SK-N-SH (cell line): Measurements from ENCODE around the gene DCAF8. TPM values are rescaled to one million over a fixed set of nuclear protein-coding genes. Genes with fewer than 3 reads are reported as not detected.

ENCODE experiments used
- CTCF ChIA-PET: fragments of 300-600, 350-600 bp; formaldehyde crosslinking; extraction: SDS; loops from one replicate; lab custom pipeline; 2021; lab: Yijun Ruan, JAX
- POLR2A ChIA-PET: fragments of 350-600 bp; sonication (Branson Sonifier 250); formaldehyde crosslinking; extraction: SDS; loops from one replicate; lab custom pipeline; 2020; ENCODE audit warnings: antibody characterized with exemption, inconsistent platforms; lab: Yijun Ruan, JAX
- DNase-seq: peaks from one replicate; pipeline ENCODE4 v3.0.0; 2012
- H2AFZ ChIP-seq: fragments of 200-600 bp; sonication (generic); 2 replicates; pipeline ENCODE4 v1.8.1; 2016; ENCODE audit warnings: antibody characterized with exemption, mild to moderate bottlenecking, low read depth
- H3F3A ChIP-seq: fragments of 200-600 bp; sonication (generic); replicated peaks from 2 replicates; pipeline ENCODE3; 2016; ENCODE audit warnings: antibody characterized with exemption, mild to moderate bottlenecking; ENCODE audit not compliant: insufficient read depth
- H3K27ac ChIP-seq, 2 experiments: fragments of 200-500 bp in 1 of 2; fragments of 200-600 bp in 1 of 2; sonication (Bioruptor generic) in 1 of 2; sonication (generic), shearing (Covaris generic) in 1 of 2; 2 replicates each; pipeline versions ENCODE4 v1.5.1 to v1.6.1; 2014 to 2016; ENCODE audit warnings: low read depth in 2 of 2, inconsistent platforms in 1 of 2, low read length in 1 of 2, mild to moderate bottlenecking in 1 of 2, mixed read lengths in 1 of 2
- H3K27me3 ChIP-seq: fragments of 200-600 bp; sonication (generic), shearing (Covaris generic); 2 replicates; pipeline ENCODE4 v1.6.1; 2016; ENCODE audit warnings: mixed run types; ENCODE audit not compliant: insufficient read depth
- H3K36me3 ChIP-seq, 2 experiments: fragments of 200-500 bp in 1 of 2; fragments of 200-600 bp in 1 of 2; sonication (Bioruptor generic) in 1 of 2; sonication (generic) in 1 of 2; replicated peaks in 1 of 2; 2 replicates each; pipeline versions ENCODE3 to v1.5.1; 2014 to 2016; ENCODE audit warnings: low read length in 1 of 2, mild to moderate bottlenecking in 1 of 2; ENCODE audit not compliant: insufficient read depth in 2 of 2, control insufficient read depth in 1 of 2
- H3K4me1 ChIP-seq, 2 experiments: fragments of 200-500 bp in 1 of 2; fragments of 200-600 bp in 1 of 2; sonication (Bioruptor generic) in 1 of 2; sonication (generic), shearing (Covaris generic) in 1 of 2; 2 replicates each; pipeline versions ENCODE4 v1.5.1 to v1.6.1; 2014 to 2016; ENCODE audit warnings: low read depth in 1 of 2, low read length in 1 of 2, mixed run types in 1 of 2; ENCODE audit not compliant: insufficient read depth in 2 of 2, control insufficient read depth in 1 of 2
- H3K4me2 ChIP-seq: fragments of 200-600 bp; sonication (generic), shearing (Covaris generic); 2 replicates; pipeline ENCODE4 v1.6.1; 2017; ENCODE audit warnings: mixed run types
- H3K4me3 ChIP-seq, 2 experiments: fragments of 200-500 bp in 1 of 2; fragments of 200-600 bp in 1 of 2; sonication (Bioruptor generic) in 1 of 2; sonication (generic), shearing (Covaris generic) in 1 of 2; 2 replicates each; pipeline versions ENCODE4 v1.5.1 to v1.8.1; 2014 to 2016; ENCODE audit warnings: low read depth in 2 of 2, inconsistent platforms in 1 of 2, low read length in 1 of 2, mild to moderate bottlenecking in 1 of 2, mixed read lengths in 1 of 2, moderate library complexity in 1 of 2
- H3K79me2 ChIP-seq: fragments of 200-600 bp; sonication (generic); 2 replicates; pipeline ENCODE4 v1.8.1; 2017; ENCODE audit warnings: mild to moderate bottlenecking; ENCODE audit not compliant: insufficient read depth
- H3K9ac ChIP-seq: fragments of 200-600 bp; sonication (generic); 2 replicates; pipeline ENCODE4 v1.6.1; 2017; ENCODE audit warnings: mixed run types
- H3K9me2 ChIP-seq: fragments of 200-600 bp; sonication (generic); 2 replicates; pipeline ENCODE4 v1.6.1; 2017; ENCODE audit warnings: mixed run types
- H3K9me3 ChIP-seq: fragments of 200-600 bp; sonication (generic); 2 replicates; pipeline ENCODE4 v1.6.1; 2017; ENCODE audit warnings: mixed run types, mild to moderate bottlenecking, moderate library complexity
- H4K20me1 ChIP-seq: fragments of 200-600 bp; sonication (generic); 2 replicates; pipeline ENCODE4 v1.6.1; 2017; ENCODE audit warnings: mild to moderate bottlenecking, mixed run types; ENCODE audit not compliant: insufficient read depth
- CTCF ChIP-seq: fragments of 200-600 bp; sonication (generic); IDR thresholded peaks from 2 replicates; pipeline ENCODE4 v1.6.1; 2017; ENCODE audit warnings: antibody characterized with exemption, mild to moderate bottlenecking, moderate library complexity
- FOXJ3 ChIP-seq: sonication (generic); formaldehyde crosslinking; IDR thresholded peaks from 2 replicates; pipeline ENCODE4 v1.5.1; 2020; ENCODE audit warnings: mild to moderate bottlenecking, missing genetic modification reagents
- GABPA ChIP-seq: IDR thresholded peaks from 2 replicates; pipeline ENCODE4 v1.4.0; 2012; ENCODE audit warnings: low read depth, mild to moderate bottlenecking
- GATA2 ChIP-seq: sonication (generic); formaldehyde crosslinking; IDR thresholded peaks from 2 replicates; pipeline ENCODE4 v1.5.0; 2020; ENCODE audit warnings: mild to moderate bottlenecking, missing genetic modification reagents
- IRF3 ChIP-seq: fragments of 150-350 bp; IDR thresholded peaks from 2 replicates; pipeline ENCODE4 v1.6.1; 2016; ENCODE audit warnings: mild to moderate bottlenecking, low read depth, low read length
- MAX ChIP-seq: IDR thresholded peaks from 2 replicates; pipeline ENCODE4 v1.4.0; 2012; ENCODE audit warnings: low read depth
- NRF1 ChIP-seq: IDR thresholded peaks from 2 replicates; pipeline ENCODE4 v1.6.1; 2012; ENCODE audit warnings: low read depth, mild to moderate bottlenecking, low read length
- PBX3 ChIP-seq: IDR thresholded peaks from 2 replicates; pipeline ENCODE4; 2012
- RAD21 ChIP-seq: IDR thresholded peaks from 2 replicates; pipeline ENCODE4 v1.6.1; 2012; ENCODE audit warnings: mild to moderate bottlenecking, low read length
- REST ChIP-seq: IDR thresholded peaks from 2 replicates; pipeline ENCODE4 v1.6.1; 2012; ENCODE audit warnings: mild to moderate bottlenecking, low read depth, low read length, moderate library complexity
- RFX5 ChIP-seq: IDR thresholded peaks from 2 replicates; pipeline ENCODE4 v1.6.1; 2012; ENCODE audit warnings: mild to moderate bottlenecking, improper control_type of control experiment, low read length
- USF2 ChIP-seq: fragments of 150-350 bp; IDR thresholded peaks from 2 replicates; pipeline ENCODE4 v1.6.1; 2017; ENCODE audit warnings: antibody characterized with exemption, low read length, low read depth, borderline replicate concordance
- WGBS: methylation state at CpG from one replicate; pipeline ENCODE4 v1.1.6; 2017; ENCODE audit warnings: low lambda C conversion rate; 5-methylcytosine and 5-hydroxymethylcytosine counted together
- polyA plus RNA-seq, 3 experiments: library from polyadenylated mRNA; depleted of rRNA; stranded (reverse); fragments of >200 nt; gene quantifications; 2 replicates each; pipeline ENCODE4 v1.2.3, GENCODE V29; 2012

Gene DCAF8
- polyA plus RNA-seq, 1 of the 3 experiments (the other 2 are of a cell fraction) = 108 TPM

GRCh38 chr1:160239582-160240299, 22.6 kb downstream of the DCAF8 start:
- Histone ChIP-seq H3K79me2 (peaks cover 27% of the 10 kb centered on the region; the same call in 1 of the 2 replicates), H3K27ac (no peak overlapping the region), H3K4me2 (no peak overlapping the region), H3K9ac (no peak overlapping the region), H2AFZ (no peak overlapping the region), H4K20me1 (peaks cover 2% of the 10 kb centered on the region), H3K9me2 (no peaks in the 10 kb centered on the region), H3K9me3 (no peaks in the 10 kb centered on the region), H3K4me1 (no peaks in the 10 kb centered on the region), H3F3A (no peaks in the 10 kb centered on the region), H3K4me3 (no peak overlapping the region), H3K36me3 (peaks cover 69 to 70% of the 10 kb centered on the region in 2 experiments), H3K27me3 (no peaks in the 10 kb centered on the region)
- ChIA-PET CTCF (interaction anchor here (0.9 to 26.9 kb wide), 5 partner anchors 12 to 155 kb away, joined by 3 to 293 read pairs (median 20); partner anchors contain the start of gene CASQ1), POLR2A (interaction anchor here (0.7 kb wide), 1 partner anchor 51 kb away, joined by 3 read pairs; no protein-coding TSS in a partner anchor)
- no peak for DNase-seq
- no peak for TF ChIP-seq MAX
- no peak for TF ChIP-seq FOXJ3 (CRISPR knock-in tag)
- no peak for TF ChIP-seq PBX3
- no peak for TF ChIP-seq GABPA
- no peak for TF ChIP-seq NRF1
- no peak for TF ChIP-seq IRF3
- no peak for TF ChIP-seq RFX5
- TF ChIP-seq USF2 = no peak
- TF ChIP-seq CTCF = no peak
- TF ChIP-seq RAD21 = no peak
- TF ChIP-seq REST = no peak
- TF ChIP-seq GATA2 (CRISPR knock-in tag) = no peak
- WGBS = 98% methylated on average over 18 of the region's 24 CpGs
